Measurements from ENCODE around the gene BAD. TPM values are rescaled to one million over a fixed set of nuclear protein-coding genes. Genes with fewer than 3 reads are reported as not detected.
A peak's percentile ranks its signal among the peaks of the same experiment; 100 is the strongest.
"Not testable (repeated sequence)": the region's sequence is repeated elsewhere in the genome, so short reads cannot be mapped to it uniquely, and the experiment has no call there.

BAD gene
- total RNA-seq, 2 donors from 2014 or later: 86.0 to 89.6 TPM

DNA sequence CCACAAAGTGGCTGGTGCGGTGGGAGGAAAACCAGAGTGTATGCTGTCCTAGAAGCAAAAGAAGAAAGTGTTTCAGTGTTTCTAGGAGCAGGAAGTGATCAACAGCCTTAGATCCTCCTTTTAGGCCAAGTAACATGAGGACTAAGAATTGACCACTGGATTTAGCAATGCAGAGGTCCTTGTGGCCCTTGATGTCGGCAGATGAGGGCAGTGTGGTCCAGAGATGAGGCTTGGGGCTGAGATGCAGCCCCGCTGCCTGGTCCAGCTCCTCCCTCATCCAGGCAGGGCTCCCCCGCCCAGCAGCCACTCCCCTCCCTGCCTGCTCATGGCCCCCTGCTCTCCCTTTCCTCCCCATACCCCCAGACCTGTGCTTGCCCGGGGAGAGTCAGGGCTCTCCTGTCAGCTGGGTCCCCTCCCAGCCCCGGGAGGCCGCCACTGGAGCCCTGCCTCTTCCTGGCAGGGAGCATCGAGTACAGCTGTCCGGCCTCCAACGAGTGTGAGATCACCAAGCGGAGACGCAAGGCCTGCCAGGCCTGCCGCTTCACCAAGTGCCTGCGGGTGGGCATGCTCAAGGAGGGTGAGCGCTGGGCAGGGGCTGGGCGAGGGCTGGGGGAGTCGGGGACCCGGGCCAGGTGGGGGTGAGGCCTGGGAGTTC, 29.2 kb upstream of the BAD start:
- Histone ChIP-seq H3K9ac (ENCODE audit: low read depth in 2 of 2, low read length in 2 of 2) (peak overlapping the region; percentile 1 to 3), H3K9me3 (no peaks in the 10 kb centered on the region), H3K27me3 (no peaks in the 10 kb centered on the region), H3K27ac (peak overlapping the region; percentile 12), H3K4me1 (peaks cover 12% of the 10 kb centered on the region), H3K4me3 (no peak overlapping the region), H3K36me3 (no peaks in the 10 kb centered on the region)
- DNase-seq: no peak
- intact Hi-C loops (cut with DNase I): no loop called here
- TF ChIP-seq, protein P1, sequence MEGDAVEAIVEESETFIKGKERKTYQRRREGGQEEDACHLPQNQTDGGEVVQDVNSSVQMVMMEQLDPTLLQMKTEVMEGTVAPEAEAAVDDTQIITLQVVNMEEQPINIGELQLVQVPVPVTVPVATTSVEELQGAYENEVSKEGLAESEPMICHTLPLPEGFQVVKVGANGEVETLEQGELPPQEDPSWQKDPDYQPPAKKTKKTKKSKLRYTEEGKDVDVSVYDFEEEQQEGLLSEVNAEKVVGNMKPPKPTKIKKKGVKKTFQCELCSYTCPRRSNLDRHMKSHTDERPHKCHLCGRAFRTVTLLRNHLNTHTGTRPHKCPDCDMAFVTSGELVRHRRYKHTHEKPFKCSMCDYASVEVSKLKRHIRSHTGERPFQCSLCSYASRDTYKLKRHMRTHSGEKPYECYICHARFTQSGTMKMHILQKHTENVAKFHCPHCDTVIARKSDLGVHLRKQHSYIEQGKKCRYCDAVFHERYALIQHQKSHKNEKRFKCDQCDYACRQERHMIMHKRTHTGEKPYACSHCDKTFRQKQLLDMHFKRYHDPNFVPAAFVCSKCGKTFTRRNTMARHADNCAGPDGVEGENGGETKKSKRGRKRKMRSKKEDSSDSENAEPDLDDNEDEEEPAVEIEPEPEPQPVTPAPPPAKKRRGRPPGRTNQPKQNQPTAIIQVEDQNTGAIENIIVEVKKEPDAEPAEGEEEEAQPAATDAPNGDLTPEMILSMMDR (IDR thresholded peaks at IDR 0.05): no peak

DNA sequence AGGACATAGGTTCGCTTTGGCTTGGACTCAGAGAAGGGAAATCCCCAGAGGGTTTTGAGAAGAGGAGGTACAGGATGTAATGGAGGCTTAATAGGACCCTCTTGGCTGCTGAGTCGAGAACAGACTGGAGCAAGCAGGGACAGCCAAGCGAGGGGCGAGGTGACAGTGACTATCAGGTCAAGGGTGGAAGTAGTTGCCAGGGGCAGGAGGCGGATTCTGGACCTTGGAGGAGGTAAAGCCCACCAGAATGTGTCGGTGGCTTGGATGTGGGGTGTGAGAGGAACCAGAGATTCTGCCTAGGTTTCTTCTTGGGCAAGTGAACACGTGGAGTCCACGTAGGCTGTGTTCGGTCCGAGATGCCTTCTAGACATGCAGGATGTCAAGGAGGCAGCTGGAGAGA, 28.5 kb upstream of the BAD start:
- H3K27me3 ChIP-seq: no peaks in the 10 kb centered on the region
- H3K36me3 ChIP-seq: no peaks in the 10 kb centered on the region
- peaks cover 12% of the 10 kb centered on the region for H3K4me1 ChIP-seq
- no peak overlapping the region for H3K4me3 ChIP-seq
- H3K27ac ChIP-seq: peak overlapping the region; percentile 12
- peak overlapping the region in 1 of 2 donors; percentile 1 for H3K9ac ChIP-seq (ENCODE audit: low read depth in 2 of 2, low read length in 2 of 2)
- H3K9me3 ChIP-seq: no peaks in the 10 kb centered on the region
- TF ChIP-seq, protein P1 (IDR thresholded peaks at IDR 0.05): no peak
- DNase-seq: no peak
- intact Hi-C loops (cut with DNase I): no loop called here

DNA sequence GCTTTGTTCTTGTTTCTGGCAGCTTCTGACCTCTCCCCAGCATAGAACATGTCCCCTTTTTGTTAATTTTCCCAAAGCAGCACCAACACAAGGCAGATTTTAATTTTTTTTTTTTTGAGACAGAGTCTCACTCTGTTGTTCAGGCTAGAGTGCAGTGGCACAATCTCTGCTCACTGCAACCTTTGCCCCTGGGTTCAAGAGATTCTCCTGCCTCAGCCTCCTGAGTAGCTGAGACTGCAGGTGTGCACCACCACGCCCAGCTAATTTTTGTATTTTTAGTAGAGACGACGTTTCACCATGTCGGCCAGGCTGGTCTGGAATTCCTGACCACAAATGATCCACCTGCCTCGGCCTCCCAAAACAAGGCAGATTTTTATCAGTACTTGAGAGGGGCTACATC, 23.3 kb upstream of the BAD start:
- H3K4me3 ChIP-seq; H3K27me3 ChIP-seq; DNase-seq; H3K36me3 ChIP-seq; intact Hi-C loops (cut with DNase I); H3K27ac ChIP-seq; H3K9me3 ChIP-seq: not testable (repeated sequence)
- Histone ChIP-seq H3K9ac (ENCODE audit: low read depth in 2 of 2, low read length in 2 of 2) (peak overlapping the region; percentile 65 to 98), H3K4me1 (peaks cover 13% of the 10 kb centered on the region)

DNA sequence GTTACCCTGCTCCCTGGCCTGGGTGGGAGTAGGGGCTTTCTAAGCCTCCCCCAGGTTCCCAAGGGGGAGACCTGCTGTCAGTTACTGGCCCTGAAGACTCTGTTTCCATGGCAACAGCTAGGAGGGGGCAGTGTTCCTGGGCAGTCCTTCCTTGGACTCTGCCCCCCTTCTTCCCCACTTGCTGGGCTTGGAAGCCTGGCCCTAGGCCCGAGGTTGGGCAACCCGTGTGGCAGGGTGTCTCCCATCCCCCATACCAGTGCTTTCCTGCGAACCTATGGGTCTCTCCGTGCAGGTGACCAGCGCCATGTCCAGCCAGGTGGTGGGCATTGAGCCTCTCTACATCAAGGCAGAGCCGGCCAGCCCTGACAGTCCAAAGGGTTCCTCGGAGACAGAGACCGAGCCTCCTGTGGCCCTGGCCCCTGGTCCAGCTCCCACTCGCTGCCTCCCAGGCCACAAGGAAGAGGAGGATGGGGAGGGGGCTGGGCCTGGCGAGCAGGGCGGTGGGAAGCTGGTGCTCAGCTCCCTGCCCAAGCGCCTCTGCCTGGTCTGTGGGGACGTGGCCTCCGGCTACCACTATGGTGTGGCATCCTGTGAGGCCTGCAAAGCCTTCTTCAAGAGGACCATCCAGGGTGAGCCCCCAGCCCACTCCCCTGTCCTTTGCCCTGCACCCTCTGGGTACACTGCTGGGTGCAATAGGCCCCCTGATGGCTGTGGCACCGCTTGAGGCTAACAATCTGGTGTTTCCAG, 22.6 kb upstream of the BAD start:
- intact Hi-C loops (cut with DNase I): no loop called here
- TF ChIP-seq, protein P1 (IDR thresholded peaks at IDR 0.05): no peak
- no peaks in the 10 kb centered on the region for H3K27me3 ChIP-seq
- H3K27ac ChIP-seq: peak overlapping the region; percentile 85
- H3K4me3 ChIP-seq: peak overlapping the region; percentile 61
- peaks cover 13% of the 10 kb centered on the region for H3K4me1 ChIP-seq
- no peaks in the 10 kb centered on the region for H3K9me3 ChIP-seq
- H3K9ac ChIP-seq (ENCODE audit: low read depth in 2 of 2, low read length in 2 of 2): peak overlapping the region; percentile 65 to 98
- peak; percentile 62 for DNase-seq
- H3K36me3 ChIP-seq: no peaks in the 10 kb centered on the region

DNA sequence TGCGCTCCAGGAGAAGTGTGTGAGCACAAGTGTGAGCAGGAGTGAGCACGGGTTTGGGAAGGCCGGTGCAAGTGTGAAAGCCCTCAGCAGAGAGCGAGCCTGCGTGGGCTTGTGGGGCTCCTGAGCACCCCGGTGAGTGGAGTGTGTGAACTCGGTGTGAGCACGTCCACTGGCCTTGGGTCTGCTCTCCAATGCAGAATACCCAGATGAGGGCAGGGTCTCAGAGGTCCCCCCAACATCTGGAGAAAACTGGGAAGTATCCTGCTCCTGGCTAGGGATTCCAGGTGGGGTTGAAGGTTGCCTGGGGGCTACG, 22.1 kb upstream of the BAD start:
- Histone ChIP-seq H3K9me3 (no peaks in the 10 kb centered on the region), H3K4me1 (peaks cover 13% of the 10 kb centered on the region), H3K9ac (ENCODE audit: low read depth in 2 of 2, low read length in 2 of 2) (peak overlapping the region; percentile 65 to 98), H3K4me3 (peak overlapping the region; percentile 61), H3K27me3 (no peaks in the 10 kb centered on the region), H3K27ac (peak overlapping the region; percentile 85), H3K36me3 (no peaks in the 10 kb centered on the region)
- DNase-seq: no peak
- intact Hi-C loops (cut with DNase I): no loop called here
- TF ChIP-seq, protein P1 (IDR thresholded peaks at IDR 0.05): no peak

All from colonic mucosa (tissue), 4 donors.